Breast epithelium (tissue), 3 donors: Measurements from ENCODE around the gene C2orf81.

Source experiments
- POLR2A ChIP-seq: fragments of 450-650 bp; IDR thresholded peaks from one replicate; pipeline ENCODE4 v1.6.1; 2016; ENCODE audit warnings: antibody characterized with exemption, mild to moderate bottlenecking, moderate library complexity
- POLR2AphosphoS5 ChIP-seq, 3 donors: sonication (generic); formaldehyde crosslinking; IDR thresholded peaks; one replicate each; pipeline ENCODE4 v1.6.1; 2017; ENCODE audit warnings: antibody characterized with exemption in 3 of 3

DNA sequence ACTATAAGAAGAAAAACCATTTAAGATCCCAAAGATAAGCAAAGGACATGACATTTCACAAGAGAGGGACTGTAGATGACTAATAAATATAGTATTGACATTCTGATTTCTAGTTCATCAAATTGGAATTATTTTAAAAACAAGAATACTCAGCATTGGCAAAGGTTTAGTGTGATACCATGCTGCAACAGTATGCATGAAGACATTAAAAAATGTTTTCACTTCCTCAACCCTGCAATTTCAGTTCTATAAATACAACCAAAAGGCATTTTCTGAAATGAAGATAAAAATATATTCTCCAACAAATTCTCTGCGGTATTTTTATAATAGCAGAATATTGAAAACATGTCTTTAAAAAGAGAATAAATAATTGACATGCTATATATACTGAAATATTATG lies 2.1 kb downstream of the C2orf81 start:
- no peak for TF ChIP-seq POLR2A
- no peak for TF ChIP-seq POLR2AphosphoS5 (IDR thresholded peaks at IDR 0.05)
